Activated CD8-positive, alpha-beta memory T cell treated with anti-CD3 and anti-CD28 coated beads, Interleukin-2, amount 50 U/mL, for 1 hour (primary cell): Measurements from ENCODE around the gene TPST1.
"Not testable (repeated sequence)": the region's sequence is repeated elsewhere in the genome, so short reads cannot be mapped to it uniquely, and the experiment has no call there.

Source experiments
- DNase-seq: peaks from one replicate; pipeline ENCODE4 v3.0.0-alpha.2; 2020; ENCODE audit errors: extremely low read depth

The TPST1 gene

GRCh38 chr7:66379542-66380160, 174.5 kb downstream of the TPST1 start:
- no peak for DNase-seq

DNA sequence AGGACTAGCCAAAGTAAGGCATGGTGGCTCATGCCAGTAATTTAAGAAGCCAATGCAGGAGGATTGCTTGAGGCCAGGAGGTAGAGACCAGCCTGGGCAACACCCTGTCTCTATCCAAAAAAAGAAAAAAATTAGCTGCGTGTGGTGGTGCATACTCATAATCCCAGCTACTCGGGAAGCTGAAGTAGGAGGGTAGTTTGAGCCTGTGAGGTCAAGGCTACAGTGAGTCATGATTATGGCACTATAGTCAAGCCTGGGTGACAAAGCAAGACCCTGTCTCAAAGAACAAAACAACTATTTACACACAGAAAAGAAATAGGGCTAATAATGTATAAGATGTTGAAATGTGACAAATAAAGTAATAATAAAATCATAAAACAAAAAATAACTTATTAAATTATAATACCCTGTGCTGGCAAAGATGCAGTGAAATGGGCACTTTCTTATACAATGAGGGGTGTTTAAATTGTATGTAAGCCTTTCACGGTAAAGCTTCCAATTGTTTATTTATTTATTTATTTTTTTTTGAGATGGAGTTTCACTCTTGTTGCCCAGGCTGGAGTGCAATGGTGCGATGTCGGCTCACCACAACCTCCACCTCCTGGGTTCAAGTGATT, 175.2 kb downstream of the TPST1 start:
- no peak for DNase-seq

- DNase-seq = not testable (repeated sequence)
These were observed 177.2 kb downstream of the TPST1 start for GRCh38 chr7:66382182-66382923.

- DNase-seq = not testable (repeated sequence)
These were observed 180.2 kb downstream of the TPST1 start for GRCh38 chr7:66385191-66385905.

DNA sequence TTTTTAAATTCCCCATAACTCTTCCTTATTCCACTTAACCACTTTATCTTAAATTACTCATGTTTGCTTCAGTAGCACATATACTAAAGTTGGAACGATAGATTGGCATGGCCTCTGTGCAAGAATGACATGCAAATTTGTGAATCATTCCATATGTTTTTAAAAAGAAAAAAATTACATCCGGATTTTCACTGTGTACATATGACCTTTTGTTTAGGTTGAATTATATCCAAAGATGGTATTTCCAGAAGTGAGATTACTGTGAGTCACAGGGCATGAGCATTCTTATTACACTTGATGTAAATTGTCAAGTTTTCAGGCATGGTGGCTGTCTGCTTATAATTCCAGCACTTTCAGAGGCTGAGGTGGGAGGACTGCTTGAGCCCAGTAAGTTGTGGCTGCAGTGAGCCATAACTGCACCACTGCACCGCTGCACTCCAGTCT, 190.0 kb downstream of the TPST1 start:
- not testable (repeated sequence) for DNase-seq

- DNase-seq = not testable (repeated sequence)
These were observed 190.9 kb downstream of the TPST1 start for GRCh38 chr7:66396052-66396451.

DNA sequence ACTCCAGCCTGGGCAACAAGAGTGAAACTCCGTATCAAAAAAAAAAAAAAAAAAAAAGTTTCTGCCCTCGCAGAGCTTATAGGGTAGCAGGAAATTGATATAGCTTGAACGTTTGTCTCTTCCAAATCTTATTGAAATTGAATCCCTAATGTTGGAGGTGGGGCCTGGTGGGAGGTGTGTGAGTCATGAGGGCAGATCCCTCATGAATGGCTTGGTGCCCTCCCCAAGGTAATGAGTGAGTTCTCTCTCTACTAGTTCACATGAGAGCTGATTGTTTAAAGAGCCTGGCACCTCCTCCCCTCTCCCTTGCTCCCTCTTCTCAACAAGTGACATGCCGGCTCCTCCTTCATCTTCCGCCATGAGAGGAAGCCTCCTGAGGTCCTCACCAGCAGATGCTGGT, 193.7 kb downstream of the TPST1 start:
- not testable (repeated sequence) for DNase-seq

- DNase-seq = no peak
These were observed 194.4 kb downstream of the TPST1 start for GRCh38 chr7:66399566-66399965.

DNA sequence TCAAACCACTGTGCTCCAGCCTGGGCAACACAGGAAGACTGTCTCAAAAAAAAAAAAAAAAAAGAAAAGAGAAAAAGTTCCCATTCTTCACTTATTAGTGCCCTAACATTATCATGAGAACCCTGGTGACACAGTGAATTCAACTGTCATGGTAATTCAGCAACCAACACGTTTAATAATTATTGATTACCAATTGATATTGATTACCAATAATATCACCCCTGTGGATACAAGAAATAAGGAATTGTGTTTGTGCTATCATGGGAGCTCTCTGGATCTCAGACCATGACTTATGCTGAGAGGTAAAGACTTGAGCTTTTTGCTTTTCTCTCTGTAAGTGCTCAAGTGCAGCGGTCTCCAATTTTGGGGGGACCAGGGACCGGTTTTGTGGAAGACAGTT, 195.3 kb downstream of the TPST1 start:
- no peak for DNase-seq

DNA sequence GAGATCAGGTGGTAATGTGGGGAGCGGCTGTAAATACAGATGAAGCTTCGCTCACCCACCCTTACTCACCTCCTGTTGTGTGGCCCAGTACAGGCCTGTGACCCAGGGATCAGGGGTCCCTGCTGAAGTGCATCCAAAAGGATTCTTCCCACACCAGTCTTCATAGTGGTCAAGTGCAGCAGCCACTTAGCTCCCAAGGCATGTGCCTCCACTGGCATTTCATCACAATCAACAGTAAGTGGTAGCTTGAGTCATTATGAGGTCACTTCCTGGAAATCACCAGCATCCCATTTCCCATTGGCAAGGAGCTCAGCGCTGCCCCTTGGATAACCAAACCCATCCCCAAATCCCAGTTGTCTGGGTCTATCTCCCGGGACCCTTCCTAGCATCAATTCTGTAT, 196.0 kb downstream of the TPST1 start:
- not testable (repeated sequence) for DNase-seq

GRCh38 chr7:66401932-66402331, 196.8 kb downstream of the TPST1 start:
- not testable (repeated sequence) for DNase-seq

GRCh38 chr7:66403564-66403963, 198.4 kb downstream of the TPST1 start:
- no peak for DNase-seq

- DNase-seq = no peak
These were observed 204.4 kb downstream of the TPST1 start for GRCh38 chr7:66409493-66409892.
